ENCODE measurements around the gene C7. TPM values are rescaled to one million over a fixed set of nuclear protein-coding genes. Genes with fewer than 3 reads are reported as not detected.

The C7 gene
- total RNA-seq, 1 donor from 2014 or later, result 18.9 TPM

GRCh38 chr5:40999142-40999541 lies 89.8 kb downstream of the C7 start:
- Mint-ChIP-seq H3K36me3 (no peaks in the 10 kb centered on the region), H3K4me1 (ENCODE audit: unreplicated experiment) (no peaks in the 10 kb centered on the region), H3K9me3 (peaks cover under 1% of the 10 kb centered on the region), H3K27ac (no peak overlapping the region), H3K4me3 (no peak overlapping the region), H3K27me3 (peaks cover 4% of the 10 kb centered on the region)
- TF ChIP-seq CTCF (conservative IDR thresholded peaks at IDR 0.05), result no peak
- DNase-seq (ENCODE audit: extremely low spot score, unreplicated experiment), result no peak

- H3K4me1 Mint-ChIP-seq (ENCODE audit: unreplicated experiment), result no peaks in the 10 kb centered on the region
- H3K4me3 Mint-ChIP-seq, result no peak overlapping the region
- peaks cover 4% of the 10 kb centered on the region for H3K9me3 Mint-ChIP-seq
- no peak for TF ChIP-seq CTCF (conservative IDR thresholded peaks at IDR 0.05)
- no peak overlapping the region for H3K27ac Mint-ChIP-seq
- DNase-seq (ENCODE audit: extremely low spot score, unreplicated experiment), result no peak
- peaks cover 4% of the 10 kb centered on the region for H3K27me3 Mint-ChIP-seq
- no peaks in the 10 kb centered on the region for H3K36me3 Mint-ChIP-seq
Observed at GRCh38 chr5:40999966-41000365, 90.7 kb downstream of the C7 start.

GRCh38 chr5:41003670-41004376 lies 94.5 kb downstream of the C7 start:
- no peaks in the 10 kb centered on the region for H3K36me3 Mint-ChIP-seq
- no peaks in the 10 kb centered on the region for H3K4me1 Mint-ChIP-seq (ENCODE audit: unreplicated experiment)
- no peak for DNase-seq (ENCODE audit: extremely low spot score, unreplicated experiment)
- H3K9me3 Mint-ChIP-seq, result peaks cover 4% of the 10 kb centered on the region
- no peak overlapping the region for H3K4me3 Mint-ChIP-seq
- peaks cover 4% of the 10 kb centered on the region for H3K27me3 Mint-ChIP-seq
- no peak overlapping the region for H3K27ac Mint-ChIP-seq
- no peak for TF ChIP-seq CTCF (conservative IDR thresholded peaks at IDR 0.05)

- DNase-seq (ENCODE audit: extremely low spot score, unreplicated experiment), result no peak
- Mint-ChIP-seq H3K4me3 (no peak overlapping the region), H3K4me1 (ENCODE audit: unreplicated experiment) (no peaks in the 10 kb centered on the region), H3K9me3 (peaks cover 4% of the 10 kb centered on the region), H3K27me3 (no peaks in the 10 kb centered on the region), H3K36me3 (no peaks in the 10 kb centered on the region), H3K27ac (no peak overlapping the region)
- TF ChIP-seq CTCF (conservative IDR thresholded peaks at IDR 0.05), result no peak
Observed at GRCh38 chr5:41004931-41005330, 95.6 kb downstream of the C7 start.

GRCh38 chr5:41009232-41009631 lies 99.9 kb downstream of the C7 start:
- H3K27me3 Mint-ChIP-seq, result no peaks in the 10 kb centered on the region
- H3K4me1 Mint-ChIP-seq (ENCODE audit: unreplicated experiment), result no peaks in the 10 kb centered on the region
- no peak for TF ChIP-seq CTCF (conservative IDR thresholded peaks at IDR 0.05)
- no peak overlapping the region for H3K4me3 Mint-ChIP-seq
- peaks cover 2% of the 10 kb centered on the region for H3K9me3 Mint-ChIP-seq
- no peak overlapping the region for H3K27ac Mint-ChIP-seq
- no peak for DNase-seq (ENCODE audit: extremely low spot score, unreplicated experiment)
- no peaks in the 10 kb centered on the region for H3K36me3 Mint-ChIP-seq
